C4-2B (cell line): ENCODE results near the gene LGALS9C.
"Not testable (repeated sequence)": the region's sequence is repeated elsewhere in the genome, so short reads cannot be mapped to it uniquely, and the experiment has no call there.

Experiments
- H3K27ac ChIP-seq: fragments of 450-650 bp; 2 replicates; pipeline ENCODE4 v1.5.1; 2017
- CTCF ChIP-seq: fragments of 450-650 bp; conservative IDR thresholded peaks from 2 replicates; pipeline ENCODE4 v1.5.1; 2017; ENCODE audit warnings: mild to moderate bottlenecking

LGALS9C gene

DNA sequence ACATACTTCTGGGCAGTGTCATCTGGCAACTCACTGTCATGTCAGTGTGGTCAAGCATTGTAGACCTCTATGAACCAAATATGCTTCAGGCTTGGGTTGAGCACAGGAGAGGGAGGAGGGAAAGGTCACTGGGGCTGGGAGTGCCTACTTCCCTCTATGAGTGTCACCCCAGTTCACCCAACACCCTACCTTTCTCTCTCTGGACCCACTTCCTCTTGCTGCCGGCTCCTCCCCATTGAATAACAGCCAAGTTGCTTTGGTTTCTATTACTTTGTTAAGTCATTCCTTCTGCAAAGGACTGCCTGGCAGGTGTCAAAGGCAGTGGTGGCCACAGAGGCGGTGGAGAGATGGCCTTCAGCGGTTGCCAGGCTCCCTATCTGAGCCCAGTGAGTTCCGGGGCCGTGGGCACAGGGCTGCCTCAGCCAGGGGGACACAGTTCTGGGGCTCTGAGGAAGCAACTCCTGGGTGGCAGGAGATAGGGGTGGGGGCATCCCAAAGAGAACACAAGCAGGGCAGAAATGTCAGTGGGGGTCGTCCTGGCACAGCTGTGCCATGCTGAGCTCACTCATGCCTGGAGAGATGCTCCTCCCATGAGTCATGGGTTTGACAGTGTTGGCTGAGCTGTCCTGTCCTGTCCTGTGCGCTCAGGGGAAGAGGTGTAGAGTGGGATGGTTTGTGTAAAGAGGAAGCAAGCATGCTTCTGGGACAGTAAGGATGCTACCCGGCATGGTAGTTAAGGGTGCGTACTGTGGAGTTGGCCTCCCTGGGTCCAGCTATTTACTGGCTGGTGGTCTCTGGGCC, at the start of gene LGALS9C:
TSS of gene LGALS9C (plus strand) at position 282 of the 801 bp plus-strand sequence. CDS start at position 348, 66 bp downstream.
- H3K27ac ChIP-seq, result not testable (repeated sequence)

DNA sequence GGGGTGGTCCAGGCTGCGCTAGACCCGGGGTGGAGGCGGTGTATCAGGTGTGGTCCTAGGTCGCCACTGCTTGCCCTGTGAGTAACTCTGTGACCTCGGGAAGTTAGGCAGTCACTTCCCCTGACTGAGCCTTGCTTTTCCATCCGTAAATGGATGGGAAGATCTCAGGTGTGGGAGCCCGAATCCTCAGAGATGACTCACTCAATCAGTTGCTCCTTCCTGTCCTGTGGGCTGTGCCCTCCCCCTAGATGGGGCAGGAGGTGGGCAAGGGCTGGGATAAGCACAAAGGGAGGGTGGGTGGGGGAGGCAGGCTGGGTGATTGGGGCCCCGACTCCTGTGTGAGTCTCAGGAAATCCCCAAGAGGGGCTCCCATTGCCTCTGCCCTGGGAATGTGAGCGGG, 44.4 kb upstream of the LGALS9C start:
- H3K27ac ChIP-seq, result not testable (repeated sequence)

GRCh38 chr17:18439465-18439870, 37.1 kb upstream of the LGALS9C start:
- H3K27ac ChIP-seq, result not testable (repeated sequence)

DNA sequence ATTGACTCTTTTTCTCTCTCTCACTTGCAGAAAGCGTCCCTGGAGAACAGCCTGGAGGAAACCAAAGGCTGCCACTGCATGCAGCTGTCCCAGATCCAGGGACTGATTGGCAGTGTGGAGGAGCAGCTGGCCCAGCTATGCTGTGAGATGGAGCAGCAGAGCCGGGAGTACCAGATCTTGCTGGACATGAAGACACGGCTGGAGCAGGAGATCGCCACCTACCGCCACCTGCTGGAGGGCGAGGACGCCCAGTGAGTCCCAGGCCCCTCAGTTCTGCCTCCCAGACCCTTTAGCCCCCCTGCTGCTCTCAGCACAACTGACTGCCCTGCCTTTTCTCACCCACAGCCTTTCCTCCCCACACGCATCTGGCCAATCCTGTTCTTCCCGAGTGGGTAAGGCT, 34.5 kb upstream of the LGALS9C start:
- H3K27ac ChIP-seq, result not testable (repeated sequence)
- peak; percentile 15; the same call in 1 of the 2 replicates for TF ChIP-seq CTCF

GRCh38 chr17:18442532-18442931, 34.1 kb upstream of the LGALS9C start:
- not testable (repeated sequence) for H3K27ac ChIP-seq

- H3K27ac ChIP-seq, result not testable (repeated sequence)
These were observed 28.9 kb upstream of the LGALS9C start for GRCh38 chr17:18447476-18448205.

DNA sequence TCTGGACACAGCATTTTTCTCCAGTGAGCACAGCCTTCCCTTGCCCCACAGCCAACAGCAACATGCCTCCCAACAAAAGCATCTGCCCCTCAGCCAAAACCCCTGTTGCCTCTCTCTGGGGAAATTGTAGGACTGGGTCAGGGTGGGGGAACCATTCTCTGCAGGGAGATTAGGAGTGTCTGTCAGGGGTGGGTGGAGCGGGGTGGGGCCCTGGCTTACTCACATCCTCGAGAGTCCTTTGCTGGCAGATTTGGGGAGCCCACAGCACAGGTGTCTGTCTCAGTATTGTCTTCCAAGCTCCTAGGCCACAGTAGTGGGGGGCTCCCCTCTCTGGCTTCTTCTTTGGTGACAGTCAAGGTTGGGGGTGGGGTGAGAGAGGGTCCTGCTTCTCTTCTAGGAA, 28.3 kb upstream of the LGALS9C start:
- H3K27ac ChIP-seq, result not testable (repeated sequence)

- H3K27ac ChIP-seq, result not testable (repeated sequence)
These were observed 26.8 kb upstream of the LGALS9C start for GRCh38 chr17:18449833-18450232.

- not testable (repeated sequence) for H3K27ac ChIP-seq
These were observed 25.6 kb upstream of the LGALS9C start for GRCh38 chr17:18450998-18451397.

- not testable (repeated sequence) for H3K27ac ChIP-seq
These were observed 24.6 kb upstream of the LGALS9C start for GRCh38 chr17:18451969-18452368.

DNA sequence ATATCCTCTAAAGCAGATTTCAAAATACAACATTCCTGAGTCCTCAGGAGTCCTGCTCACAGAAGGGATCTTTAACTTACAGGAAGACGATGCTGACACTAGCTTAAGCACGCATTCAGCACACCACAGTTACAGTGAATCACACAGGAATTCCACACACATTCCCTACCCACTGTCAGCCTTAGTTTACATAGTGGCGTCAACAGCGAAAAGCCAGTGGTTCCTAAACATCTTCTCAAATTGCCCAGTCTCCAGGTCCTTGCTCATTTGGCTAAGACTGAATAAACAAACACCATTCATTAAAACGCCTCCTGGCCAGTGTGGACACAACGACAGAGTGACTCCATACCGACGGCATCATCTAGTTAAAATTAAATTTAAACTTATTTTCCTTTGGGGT, 17.6 kb upstream of the LGALS9C start:
- not testable (repeated sequence) for H3K27ac ChIP-seq

GRCh38 chr17:18463831-18464502, 12.6 kb upstream of the LGALS9C start:
- H3K27ac ChIP-seq, result not testable (repeated sequence)

DNA sequence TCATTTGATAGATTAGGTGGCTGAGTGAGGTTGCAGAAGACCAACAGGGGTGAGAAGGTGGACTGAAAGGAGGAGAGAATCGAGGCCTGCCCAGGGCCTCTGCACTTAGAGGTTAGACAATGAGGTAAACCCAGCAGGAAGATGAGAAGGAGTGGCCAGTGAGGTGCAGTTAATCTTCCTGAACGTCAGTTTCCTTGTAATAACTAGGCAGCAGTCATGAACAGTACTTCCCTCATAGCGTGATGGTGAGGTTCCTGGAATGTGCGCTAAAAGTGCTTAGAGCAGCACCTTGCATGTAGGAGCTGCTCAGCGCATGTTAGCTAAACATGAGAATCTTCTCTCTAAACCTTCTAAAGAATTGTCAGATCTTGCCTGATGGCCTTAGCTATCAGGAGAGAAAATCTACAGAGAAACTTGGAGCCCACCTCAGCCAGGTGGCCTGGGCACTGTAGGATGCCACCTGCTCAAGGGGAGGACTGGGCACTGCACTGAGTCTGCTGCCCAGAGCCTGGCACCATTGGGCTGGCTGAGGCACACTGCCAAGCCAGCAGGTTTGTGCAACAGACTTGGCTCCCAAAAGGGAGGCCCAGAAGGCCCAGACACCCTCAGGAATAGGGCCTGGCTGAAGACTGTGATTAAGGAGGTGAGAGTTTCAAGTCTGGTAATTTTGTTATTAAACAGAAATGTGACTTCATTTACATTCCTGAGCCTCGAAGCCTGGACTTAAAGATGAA, 10.2 kb upstream of the LGALS9C start:
- H3K27ac ChIP-seq, result not testable (repeated sequence)

GRCh38 chr17:18467001-18467400, 9.6 kb upstream of the LGALS9C start:
- not testable (repeated sequence) for H3K27ac ChIP-seq

- not testable (repeated sequence) for H3K27ac ChIP-seq
These were observed 8.0 kb upstream of the LGALS9C start for GRCh38 chr17:18468472-18469171.

DNA sequence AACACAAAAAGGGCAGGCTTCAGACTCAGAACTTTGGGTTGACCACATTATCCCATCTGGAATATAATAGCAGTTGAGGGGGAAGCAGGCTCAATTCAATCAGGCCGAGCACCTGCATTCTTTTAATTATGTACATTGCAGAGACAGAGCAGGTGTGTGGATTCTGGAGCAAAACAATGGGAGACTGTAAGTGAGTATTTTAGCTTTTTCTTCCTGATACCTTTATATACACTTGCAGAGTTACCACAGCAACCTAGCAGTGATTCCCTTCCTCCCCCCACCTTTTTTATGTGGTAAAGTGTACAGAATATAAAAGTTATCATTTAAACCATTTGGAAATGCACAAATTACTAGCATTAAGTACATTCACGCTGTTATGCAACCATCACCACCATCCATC, 6.8 kb upstream of the LGALS9C start:
- not testable (repeated sequence) for H3K27ac ChIP-seq

GRCh38 chr17:18470345-18470930, 6.2 kb upstream of the LGALS9C start:
- not testable (repeated sequence) for H3K27ac ChIP-seq

DNA sequence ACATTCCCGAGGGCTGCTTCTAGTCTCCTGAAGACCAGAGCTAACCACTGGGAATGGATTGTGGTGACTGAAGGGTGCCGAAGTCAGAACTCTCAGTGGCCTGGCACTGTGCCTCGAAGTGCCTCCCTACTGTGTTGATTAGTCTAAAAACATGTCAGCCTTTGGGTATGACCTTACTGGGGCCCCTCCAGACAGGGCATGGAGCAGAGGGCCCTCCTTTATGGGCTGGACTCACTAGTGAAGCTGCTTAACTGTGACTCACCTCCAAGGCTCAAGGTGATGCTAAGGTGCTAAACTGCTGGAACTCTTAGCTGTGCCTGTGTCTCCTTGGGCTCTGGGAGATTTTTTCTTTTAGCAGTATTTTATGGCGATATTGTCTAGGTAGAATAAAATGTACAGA, 2.6 kb upstream of the LGALS9C start:
- H3K27ac ChIP-seq, result not testable (repeated sequence)

GRCh38 chr17:18474754-18475153, 1.8 kb upstream of the LGALS9C start:
- not testable (repeated sequence) for H3K27ac ChIP-seq
